ENCODE results near the gene FKBP7. TPM values are rescaled to one million over a fixed set of nuclear protein-coding genes. Genes with fewer than 3 reads are reported as not detected.

The FKBP7 gene
- total RNA-seq, 1 donor from 2014 or later, result 24.6 TPM

- DNase-seq (ENCODE audit: low read depth), result no peak
- no peaks in the 10 kb centered on the region for H3K27me3 ChIP-seq (ENCODE audit: control insufficient read depth, insufficient read depth, low read length)
- H3K4me3 ChIP-seq (ENCODE audit: low read depth, low read length), result no peak overlapping the region
- H3K36me3 ChIP-seq (ENCODE audit: control insufficient read depth, insufficient read depth, low read length), result no peaks in the 10 kb centered on the region
- no peak for TF ChIP-seq CTCF (IDR thresholded peaks at IDR 0.05; ENCODE audit: insufficient read depth, low read length, poor library complexity, severe bottlenecking)
These were observed 9.1 kb downstream of the FKBP7 start for GRCh38 chr2:178469219-178469849.

GRCh38 chr2:178457390-178457886, 21.0 kb downstream of the FKBP7 start:
- H3K27me3 ChIP-seq (ENCODE audit: control insufficient read depth, insufficient read depth, low read length), result no peaks in the 10 kb centered on the region
- no peak for DNase-seq (ENCODE audit: low read depth)
- no peak for TF ChIP-seq CTCF (IDR thresholded peaks at IDR 0.05; ENCODE audit: insufficient read depth, low read length, poor library complexity, severe bottlenecking)
- no peak overlapping the region for H3K4me3 ChIP-seq (ENCODE audit: low read depth, low read length)
- H3K36me3 ChIP-seq (ENCODE audit: control insufficient read depth, insufficient read depth, low read length), result no peaks in the 10 kb centered on the region

GRCh38 chr2:178455947-178456346, 22.5 kb downstream of the FKBP7 start:
- Histone ChIP-seq H3K4me3 (ENCODE audit: low read depth, low read length) (no peak overlapping the region), H3K36me3 (ENCODE audit: control insufficient read depth, insufficient read depth, low read length) (no peaks in the 10 kb centered on the region), H3K27me3 (ENCODE audit: control insufficient read depth, insufficient read depth, low read length) (no peaks in the 10 kb centered on the region)
- no peak for TF ChIP-seq CTCF (IDR thresholded peaks at IDR 0.05; ENCODE audit: insufficient read depth, low read length, poor library complexity, severe bottlenecking)
- DNase-seq (ENCODE audit: low read depth), result no peak

DNA sequence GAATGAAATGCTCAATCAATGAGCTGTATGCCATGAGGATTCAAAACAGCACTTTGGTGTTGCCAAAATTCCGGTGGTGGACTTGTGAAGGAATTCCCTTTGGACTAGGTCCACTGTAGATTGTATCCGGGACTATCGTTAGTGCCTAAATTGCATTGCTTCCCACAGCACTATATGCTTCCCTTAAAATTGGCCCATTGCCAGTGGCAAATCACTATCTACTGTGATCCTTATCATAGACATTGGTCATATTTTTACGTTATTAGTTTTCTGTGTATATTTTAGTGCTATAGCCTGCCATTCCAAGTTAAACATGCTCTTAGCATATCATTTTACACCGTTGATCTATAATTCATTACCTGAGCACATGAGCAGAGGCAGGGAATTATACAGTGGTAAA, 25.5 kb downstream of the FKBP7 start:
- H3K4me3 ChIP-seq (ENCODE audit: low read depth, low read length), result no peak overlapping the region

DNA sequence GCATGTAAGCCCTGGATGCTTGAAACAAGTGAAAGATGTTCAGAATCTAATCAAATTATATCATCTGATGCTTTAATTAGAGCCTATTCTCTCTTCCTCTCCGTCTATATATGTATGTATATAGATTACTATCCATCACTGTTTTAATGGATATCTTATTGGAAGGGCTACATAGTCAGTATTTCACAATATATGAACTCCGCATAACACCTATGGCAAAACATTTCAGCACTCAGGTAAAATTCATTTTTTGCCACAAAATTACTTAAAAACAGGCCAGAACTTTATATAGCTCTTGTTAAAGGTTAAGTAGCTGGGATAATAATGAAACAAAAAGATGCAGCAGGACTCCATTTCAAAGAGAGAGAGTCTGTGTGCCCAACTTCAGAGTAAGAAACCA, 26.1 kb downstream of the FKBP7 start:
- Histone ChIP-seq H3K36me3 (ENCODE audit: control insufficient read depth, insufficient read depth, low read length) (no peaks in the 10 kb centered on the region), H3K4me3 (ENCODE audit: low read depth, low read length) (no peak overlapping the region), H3K27me3 (ENCODE audit: control insufficient read depth, insufficient read depth, low read length) (no peaks in the 10 kb centered on the region)
- TF ChIP-seq CTCF (IDR thresholded peaks at IDR 0.05; ENCODE audit: insufficient read depth, low read length, poor library complexity, severe bottlenecking), result no peak
- no peak for DNase-seq (ENCODE audit: low read depth)

More for the DNA sequence above, 25.5 kb downstream of the FKBP7 start:
- no peak for DNase-seq (ENCODE audit: low read depth)
- no peaks in the 10 kb centered on the region for H3K27me3 ChIP-seq (ENCODE audit: control insufficient read depth, insufficient read depth, low read length)
- H3K36me3 ChIP-seq (ENCODE audit: control insufficient read depth, insufficient read depth, low read length), result no peaks in the 10 kb centered on the region
- no peak for TF ChIP-seq CTCF (IDR thresholded peaks at IDR 0.05; ENCODE audit: insufficient read depth, low read length, poor library complexity, severe bottlenecking)

Data from kidney epithelial cell (primary cell).